ENCODE data around the gene SLC34A3.

- TF ChIP-seq CTCF (IDR thresholded peaks at IDR 0.05) (no peak), EP300 (IDR thresholded peaks at IDR 0.05) (no peak), POLR2AphosphoS5 (IDR thresholded peaks at IDR 0.05) (no peak), POLR2A (IDR thresholded peaks at IDR 0.05) (no peak)
Observed at GRCh38 chr9:137193771-137194170, 36.9 kb upstream of the SLC34A3 start.
